ENCODE measurements around the gene GTPBP2. TPM values are rescaled to one million over a fixed set of nuclear protein-coding genes. Genes with fewer than 3 reads are reported as not detected.

Gene GTPBP2
- total and polyA plus RNA-seq, 2 experiments from 2014 or later = 17.5 to 55.9 TPM

GRCh38 chr6:43644940-43645612 is 16.0 kb upstream of the GTPBP2 start, which contains the start of gene RSPH9:
Gene RSPH9, plus strand, starts transcription at chr6:43645036. Its CDS starts 63 bp downstream, at chr6:43645099.
- TF ChIP-seq POLR2AphosphoS5 (IDR thresholded peaks at IDR 0.05; ENCODE audit: low read depth) = no peak
- peak; percentile 43; the same call in 1 of the 2 replicates for TF ChIP-seq CREB1 (CRISPR knock-in tag; IDR thresholded peaks at IDR 0.05; ENCODE audit: low read depth)
- Histone ChIP-seq H3K27me3 (ENCODE audit: insufficient read depth) (no peaks in the 10 kb centered on the region), H2AFZ (peak within 1 kb of the TSS; percentile 98), H4K20me1 (replicated peaks; ENCODE audit: insufficient read depth) (peaks cover 17% of the 10 kb centered on the region), H3K36me3 (ENCODE audit: insufficient read depth) (peaks cover 11% of the 10 kb centered on the region), H3F3A (replicated peaks; ENCODE audit: low read depth) (peaks cover 7% of the 10 kb centered on the region), H3K4me1 (ENCODE audit: insufficient read depth) (peaks cover 6% of the 10 kb centered on the region), H3K4me2 (peak within 1 kb of the TSS; percentile 84), H3K9me2 (ENCODE audit: insufficient read depth) (no peaks in the 10 kb centered on the region), H3K27ac (ENCODE audit: low read depth) (peak within 1 kb of the TSS; percentile 66; the same call in 1 of the 2 replicates), H3K4me3 (peak within 1 kb of the TSS; percentile 56), H3K79me2 (replicated peaks; ENCODE audit: insufficient read depth) (peaks cover 2% of the 10 kb centered on the region)
- peak within 1 kb of the TSS; percentile 88 for H3K27ac Mint-ChIP-seq
- peaks cover 21% of the 10 kb centered on the region for H3K36me3 Mint-ChIP-seq (ENCODE audit: low read depth)
- H3K9me3 Mint-ChIP-seq = peaks cover 2% of the 10 kb centered on the region; the same call in 1 of the 3 replicates
- peaks cover 10% of the 10 kb centered on the region for H3K4me1 Mint-ChIP-seq
- H3K27me3 Mint-ChIP-seq (ENCODE audit: insufficient read depth, low read depth, poor library complexity) = peaks cover 14% of the 10 kb centered on the region
- peak; percentile 99 for DNase-seq (ENCODE audit: low spot score)
- peak within 1 kb of the TSS; percentile 80 for H3K4me3 Mint-ChIP-seq
- ATAC-seq = peak; percentile 90

GRCh38 chr6:43639984-43640800 is 11.1 kb upstream of the GTPBP2 start:
- H3K4me3 Mint-ChIP-seq = no peak overlapping the region
- no peak overlapping the region for H3K27ac Mint-ChIP-seq
- Histone ChIP-seq H2AFZ (no peak overlapping the region), H3K27me3 (ENCODE audit: insufficient read depth) (no peaks in the 10 kb centered on the region), H3K4me2 (no peak overlapping the region), H3K4me3 (no peak overlapping the region), H3K36me3 (ENCODE audit: insufficient read depth) (peaks cover 23% of the 10 kb centered on the region), H3K4me1 (ENCODE audit: insufficient read depth) (peaks cover 15% of the 10 kb centered on the region), H3K27ac (ENCODE audit: low read depth) (no peak overlapping the region), H4K20me1 (replicated peaks; ENCODE audit: insufficient read depth) (peaks cover 31% of the 10 kb centered on the region), H3K79me2 (replicated peaks; ENCODE audit: insufficient read depth) (peaks cover 44% of the 10 kb centered on the region), H3F3A (replicated peaks; ENCODE audit: low read depth) (peaks cover 9% of the 10 kb centered on the region), H3K9me2 (ENCODE audit: insufficient read depth) (no peaks in the 10 kb centered on the region)
- peaks cover 18% of the 10 kb centered on the region for H3K4me1 Mint-ChIP-seq
- no peak for ATAC-seq
- peaks cover 14% of the 10 kb centered on the region for H3K27me3 Mint-ChIP-seq (ENCODE audit: insufficient read depth, low read depth, poor library complexity)
- H3K9me3 Mint-ChIP-seq = no peaks in the 10 kb centered on the region
- DNase-seq (ENCODE audit: low spot score) = no peak
- peaks cover 62% of the 10 kb centered on the region for H3K36me3 Mint-ChIP-seq (ENCODE audit: low read depth)
- TF ChIP-seq EZH2 (IDR thresholded peaks at IDR 0.05; ENCODE audit: low read depth, unreplicated experiment) (no peak), ZNF114 (CRISPR knock-in tag; IDR thresholded peaks at IDR 0.05) (no peak), POLR2AphosphoS5 (IDR thresholded peaks at IDR 0.05; ENCODE audit: low read depth) (no peak), CREB1 (CRISPR knock-in tag; IDR thresholded peaks at IDR 0.05; ENCODE audit: low read depth) (no peak), NANOG (IDR thresholded peaks at IDR 0.05; ENCODE audit: borderline replicate concordance) (no peak), REST (IDR thresholded peaks at IDR 0.05; ENCODE audit: unreplicated experiment) (no peak), CTCF (conservative IDR thresholded peaks at IDR 0.05; ENCODE audit: low read depth in 2 of 2) (no peak), ETS1 (IDR thresholded peaks at IDR 0.05) (no peak), EZH2phosphoT487 (IDR thresholded peaks at IDR 0.05; ENCODE audit: unreplicated experiment) (no peak), ZNF331 (CRISPR knock-in tag; IDR thresholded peaks at IDR 0.05; ENCODE audit: low read depth) (no peak)
